Esophagus muscularis mucosa (tissue), 4 donors: ENCODE results near the gene MMRN2.

Source experiments
- EP300 ChIP-seq: sonication (generic); formaldehyde crosslinking; IDR thresholded peaks from one replicate; pipeline ENCODE4 v1.6.1; 2017; ENCODE audit warnings: antibody characterized with exemption
- POLR2A ChIP-seq: fragments of 450-650 bp; IDR thresholded peaks from one replicate; pipeline ENCODE4 v1.6.1; 2017; ENCODE audit warnings: antibody characterized with exemption, moderate library complexity, mild to moderate bottlenecking, low read depth
- POLR2AphosphoS5 ChIP-seq, 2 donors: sonication (generic); formaldehyde crosslinking; IDR thresholded peaks; one replicate each; pipeline ENCODE4 v1.6.1; 2017; ENCODE audit warnings: antibody characterized with exemption in 2 of 2
- TF ChIP-seq, protein P1 (sequence below), 3 experiments: fragments of 200-600 bp in 2 of 3; fragments of 450-650 bp in 1 of 3; sonication (generic) in 2 of 3; IDR thresholded peaks; one replicate each; pipeline ENCODE4 v1.5.1; 2017 to 2019; ENCODE audit warnings: antibody characterized with exemption in 3 of 3, mild to moderate bottlenecking in 2 of 3, moderate library complexity in 1 of 3

DNA sequence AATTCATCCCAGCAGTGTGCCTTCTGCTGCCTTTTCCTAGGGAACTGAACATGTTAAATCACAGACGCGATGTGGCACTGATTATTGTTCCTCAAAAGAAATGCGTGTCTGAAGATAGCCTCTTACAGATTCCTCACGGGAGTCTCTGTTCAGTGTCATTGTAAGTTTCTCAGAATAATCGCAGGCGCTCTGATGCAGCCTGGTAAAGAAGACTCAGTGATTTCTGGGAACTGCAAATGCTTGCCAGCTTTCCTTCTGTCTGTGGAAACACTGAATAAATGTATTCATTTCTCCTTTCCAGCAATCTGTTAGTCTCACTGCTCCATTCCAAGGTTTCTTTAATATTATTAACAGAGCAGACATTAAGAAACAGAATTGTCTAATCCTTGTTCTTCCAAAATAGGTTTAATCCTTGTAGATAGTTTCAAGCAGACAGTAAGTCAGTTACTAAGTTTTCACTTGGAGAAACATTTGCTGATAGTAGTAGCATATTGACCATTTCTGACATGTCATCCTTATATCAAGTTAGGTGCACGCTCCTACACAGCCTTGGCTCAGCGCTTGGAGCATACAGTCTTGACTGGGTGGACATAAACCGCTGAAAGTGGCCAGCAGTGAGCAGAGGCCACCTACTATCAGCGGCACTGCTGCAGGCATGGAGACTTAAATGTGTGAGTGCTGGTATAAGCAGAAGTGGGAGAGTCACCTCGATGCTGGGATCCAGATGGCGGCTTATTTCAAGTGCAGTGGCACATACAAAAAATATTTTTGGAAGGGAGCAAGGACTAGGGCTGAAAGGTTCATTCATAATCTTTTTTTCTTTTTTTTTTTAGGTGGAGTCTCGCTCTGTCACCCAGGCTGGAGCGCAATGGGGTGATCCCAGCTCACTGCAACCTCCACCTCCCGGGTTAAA lies 27.7 kb downstream of the MMRN2 start:
- TF ChIP-seq, protein P1, sequence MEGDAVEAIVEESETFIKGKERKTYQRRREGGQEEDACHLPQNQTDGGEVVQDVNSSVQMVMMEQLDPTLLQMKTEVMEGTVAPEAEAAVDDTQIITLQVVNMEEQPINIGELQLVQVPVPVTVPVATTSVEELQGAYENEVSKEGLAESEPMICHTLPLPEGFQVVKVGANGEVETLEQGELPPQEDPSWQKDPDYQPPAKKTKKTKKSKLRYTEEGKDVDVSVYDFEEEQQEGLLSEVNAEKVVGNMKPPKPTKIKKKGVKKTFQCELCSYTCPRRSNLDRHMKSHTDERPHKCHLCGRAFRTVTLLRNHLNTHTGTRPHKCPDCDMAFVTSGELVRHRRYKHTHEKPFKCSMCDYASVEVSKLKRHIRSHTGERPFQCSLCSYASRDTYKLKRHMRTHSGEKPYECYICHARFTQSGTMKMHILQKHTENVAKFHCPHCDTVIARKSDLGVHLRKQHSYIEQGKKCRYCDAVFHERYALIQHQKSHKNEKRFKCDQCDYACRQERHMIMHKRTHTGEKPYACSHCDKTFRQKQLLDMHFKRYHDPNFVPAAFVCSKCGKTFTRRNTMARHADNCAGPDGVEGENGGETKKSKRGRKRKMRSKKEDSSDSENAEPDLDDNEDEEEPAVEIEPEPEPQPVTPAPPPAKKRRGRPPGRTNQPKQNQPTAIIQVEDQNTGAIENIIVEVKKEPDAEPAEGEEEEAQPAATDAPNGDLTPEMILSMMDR (IDR thresholded peaks at IDR 0.05), result no peak
- TF ChIP-seq POLR2A, result no peak
- no peak for TF ChIP-seq EP300
- TF ChIP-seq POLR2AphosphoS5 (IDR thresholded peaks at IDR 0.05), result peak in 1 of 2 donors; percentile 7
